Measurements from ENCODE around the gene NEURL1. TPM values are rescaled to one million over a fixed set of nuclear protein-coding genes. Genes with fewer than 3 reads are reported as not detected.

NEURL1 gene
- total RNA-seq, 1 experiment from 2014 or later: not detected

DNA sequence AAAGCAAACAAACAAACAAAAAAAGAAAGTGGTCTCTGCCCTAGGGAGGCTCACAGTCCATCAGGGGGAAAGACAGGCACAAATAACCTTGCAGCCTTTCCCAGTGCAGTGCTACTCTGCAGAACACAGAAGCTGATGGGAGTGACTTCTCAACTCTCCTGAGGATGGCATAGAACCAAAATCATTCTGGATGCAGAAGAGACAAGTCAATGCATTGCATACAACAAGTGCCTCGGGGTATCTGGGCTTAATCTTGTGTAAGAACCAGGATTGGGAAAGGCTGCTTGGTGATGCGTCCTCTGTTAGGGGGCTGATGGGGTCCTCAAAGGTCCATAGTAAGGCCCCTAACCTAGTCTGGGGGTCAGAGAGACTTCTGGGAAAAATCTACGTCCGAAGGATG, 68.9 kb downstream of the NEURL1 start:
- DNase-seq (ENCODE audit: low read depth): no peak

DNA sequence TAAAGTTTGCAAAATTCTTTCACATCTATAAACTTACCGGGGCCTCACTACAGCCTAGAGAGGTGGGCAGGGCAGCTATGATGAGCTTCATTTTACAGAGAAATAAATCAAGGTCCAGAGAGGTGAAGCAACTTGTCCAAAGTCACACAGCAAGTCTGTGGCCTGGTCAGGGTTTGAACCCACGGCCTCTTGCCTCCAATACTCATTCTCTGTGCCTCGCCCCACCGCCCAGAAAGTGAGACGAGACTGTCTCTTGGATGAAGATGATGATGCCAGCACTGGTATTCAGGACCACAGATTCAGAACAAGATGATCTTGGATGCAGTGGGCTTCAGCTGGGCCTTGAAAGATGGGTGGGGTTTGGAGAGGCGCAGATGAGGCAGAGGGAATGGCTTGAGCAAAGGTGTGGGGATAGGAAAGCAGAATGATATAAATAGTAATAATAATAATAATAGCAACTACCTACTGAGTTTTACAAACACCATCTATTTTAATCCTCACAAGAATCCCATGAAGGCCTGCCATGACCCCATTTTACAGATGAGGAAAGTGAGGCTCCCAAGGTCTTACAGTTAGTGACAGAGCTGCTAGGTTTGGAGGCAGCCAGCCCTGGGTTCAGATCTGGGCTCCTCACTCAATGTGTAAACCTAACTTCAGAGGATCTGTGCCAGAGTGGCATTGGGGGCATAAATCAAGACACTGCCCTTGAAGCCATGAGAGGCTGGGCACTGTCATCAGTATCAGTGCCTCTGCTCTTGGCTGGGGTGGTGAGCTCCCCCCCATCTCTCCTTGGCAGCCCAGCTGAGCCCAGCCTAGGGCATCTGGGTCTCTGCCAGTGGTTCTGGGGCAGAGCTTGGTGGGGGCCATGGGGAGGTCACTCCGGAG, 70.0 kb downstream of the NEURL1 start:
- DNase-seq (ENCODE audit: low read depth): no peak

DNA sequence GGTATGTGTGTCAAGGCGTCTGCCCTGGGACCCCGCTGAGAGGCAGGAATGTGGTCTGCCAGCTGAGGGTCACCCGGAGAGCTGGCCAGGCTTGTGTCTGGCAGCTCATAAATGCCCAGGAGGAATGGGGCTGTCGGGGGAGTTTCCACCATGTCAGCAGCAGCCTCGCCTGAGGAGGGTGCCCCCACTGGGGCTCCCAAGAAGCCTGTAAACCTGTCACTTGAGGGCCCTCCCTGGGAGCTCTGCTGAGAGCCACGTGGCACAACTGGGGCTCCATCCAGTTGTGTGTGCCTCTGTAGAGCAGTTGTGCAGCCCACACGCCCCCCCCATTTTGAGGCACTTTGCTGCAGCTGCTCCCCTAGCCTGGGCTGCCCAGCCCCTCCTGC, 70.6 kb downstream of the NEURL1 start:
- no peak for DNase-seq (ENCODE audit: low read depth)

DNA sequence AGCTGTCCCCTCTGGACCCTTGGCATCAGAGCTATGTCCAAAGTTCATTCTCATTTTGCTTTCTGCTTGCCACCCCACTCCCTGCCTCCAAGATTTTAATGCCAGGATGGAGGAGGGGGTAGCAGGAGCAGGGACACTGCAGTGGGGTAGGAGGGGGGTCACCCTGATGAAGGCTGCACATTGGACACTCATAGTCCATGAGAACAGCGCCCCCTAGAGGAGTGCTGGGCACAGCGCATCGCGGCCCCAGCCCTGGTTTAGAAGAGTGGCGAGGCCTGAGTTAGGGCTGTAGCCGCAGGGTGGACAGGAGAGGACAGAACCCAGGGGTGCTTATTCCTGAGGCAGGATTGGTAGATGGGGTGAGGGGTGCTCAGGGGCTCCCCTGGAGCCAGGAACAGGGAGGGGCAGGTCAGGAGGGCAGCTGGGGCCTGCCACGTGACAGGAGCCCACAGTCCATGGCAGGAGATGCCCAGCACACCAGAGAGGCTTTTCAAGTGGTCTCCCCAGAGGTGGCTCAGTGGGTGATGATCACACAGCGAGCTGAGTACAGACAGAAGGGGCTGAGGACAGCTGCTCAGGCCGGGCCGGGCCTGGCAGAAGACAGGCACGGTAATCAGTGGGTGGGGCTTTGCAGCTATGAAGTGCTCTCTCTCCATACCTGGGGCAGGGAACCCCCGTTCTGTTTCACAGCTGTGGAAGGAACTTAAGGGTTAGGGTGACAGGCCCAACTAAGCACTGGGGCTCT, 71.4 kb downstream of the NEURL1 start:
- DNase-seq (ENCODE audit: low read depth): peak; percentile 40

DNA sequence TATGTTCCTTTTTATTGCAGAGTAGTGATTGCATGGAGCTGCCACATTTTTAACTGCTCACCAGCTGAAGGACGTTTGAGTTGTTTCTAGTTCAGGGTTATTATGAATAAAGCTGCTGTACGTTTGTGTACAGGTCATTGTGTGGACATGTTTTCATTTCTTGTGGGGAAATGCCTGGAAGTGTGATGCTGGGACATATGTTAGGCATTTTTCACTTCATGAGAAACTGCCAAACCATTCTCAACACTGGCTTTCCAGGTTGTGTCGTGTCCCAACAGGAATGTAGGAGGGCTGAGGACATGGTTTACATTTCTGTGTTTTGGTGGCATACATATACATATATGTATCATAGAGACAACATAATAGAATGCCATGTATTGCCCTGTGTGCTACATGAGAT, 73.0 kb downstream of the NEURL1 start:
- no peak for DNase-seq (ENCODE audit: low read depth)

DNA sequence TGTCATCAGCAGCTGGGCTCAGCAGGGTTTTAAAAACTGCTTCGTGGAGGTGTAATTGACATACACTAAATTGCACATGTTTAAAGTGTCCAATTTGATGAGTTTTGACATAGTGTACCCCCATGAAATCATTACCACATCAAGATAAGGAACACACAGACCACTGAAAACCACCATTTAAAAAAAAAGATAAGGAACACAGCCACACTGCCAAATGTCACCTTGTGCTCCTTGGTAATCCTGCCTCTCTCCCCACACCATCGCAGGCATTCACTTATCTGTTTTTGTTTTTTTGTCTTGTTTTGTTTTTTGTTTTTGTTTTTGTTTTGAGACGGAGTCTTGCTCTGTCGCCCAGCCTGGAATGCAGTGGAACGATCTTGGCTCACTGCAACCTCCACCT, 75.0 kb downstream of the NEURL1 start:
- no peak for DNase-seq (ENCODE audit: low read depth)

DNA sequence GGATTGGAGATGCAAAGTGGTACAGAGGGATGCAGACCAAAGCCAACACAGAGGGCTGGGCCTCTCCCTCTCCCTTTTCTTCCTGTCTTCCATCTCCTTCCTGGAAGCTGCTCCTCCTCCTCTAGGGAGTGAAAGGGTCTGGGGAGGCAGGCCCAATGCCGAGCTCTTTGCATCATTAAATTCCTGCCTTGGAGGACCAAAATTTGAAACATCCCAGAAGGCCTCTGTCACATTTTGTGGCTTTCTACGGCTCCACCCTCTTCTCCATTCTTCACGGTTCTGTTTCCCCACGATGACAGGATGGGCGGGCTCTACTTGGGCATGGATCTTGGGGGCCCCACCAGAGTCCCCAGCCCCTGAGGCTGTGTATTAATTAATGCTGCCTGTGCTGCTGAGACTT, 76.4 kb downstream of the NEURL1 start:
- no peak for DNase-seq (ENCODE audit: low read depth)

DNA sequence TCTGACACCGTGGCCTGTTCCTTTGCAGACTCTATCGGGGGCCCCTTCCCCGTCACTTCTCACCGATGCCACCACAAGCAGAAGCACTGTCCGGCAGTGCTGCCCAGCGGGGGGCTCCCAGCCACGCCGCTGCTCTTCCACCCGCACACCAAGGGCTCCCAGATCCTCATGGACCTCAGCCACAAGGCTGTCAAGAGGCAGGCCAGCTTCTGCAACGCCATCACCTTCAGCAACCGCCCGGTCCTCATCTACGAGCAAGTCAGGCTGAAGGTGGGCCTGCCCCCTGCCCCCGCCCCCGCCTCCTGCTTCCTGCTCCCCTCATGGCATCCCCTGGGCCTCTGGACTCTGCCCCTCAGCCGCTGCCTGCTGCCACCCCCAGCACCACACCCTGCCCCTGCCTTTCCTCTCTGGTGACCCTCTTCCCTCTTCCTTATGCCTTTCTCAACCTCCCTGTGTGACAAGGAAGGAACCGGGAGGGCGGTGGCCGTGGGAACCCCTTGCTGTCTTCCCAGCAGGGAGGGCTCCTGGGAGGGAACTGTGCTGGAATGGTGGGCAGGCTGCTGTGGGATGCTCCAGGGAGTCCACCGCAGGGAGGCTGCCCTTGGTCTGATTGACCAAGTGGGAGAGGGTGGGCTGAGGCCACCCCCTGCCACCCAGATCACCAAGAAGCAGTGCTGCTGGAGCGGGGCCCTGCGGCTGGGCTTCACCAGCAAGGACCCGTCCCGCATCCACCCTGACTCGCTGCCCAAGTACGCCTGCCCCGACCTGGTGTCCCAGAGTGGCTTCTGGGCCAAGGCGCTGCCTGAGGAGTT, 77.5 kb downstream of the NEURL1 start:
- DNase-seq (ENCODE audit: low read depth): no peak

DNA sequence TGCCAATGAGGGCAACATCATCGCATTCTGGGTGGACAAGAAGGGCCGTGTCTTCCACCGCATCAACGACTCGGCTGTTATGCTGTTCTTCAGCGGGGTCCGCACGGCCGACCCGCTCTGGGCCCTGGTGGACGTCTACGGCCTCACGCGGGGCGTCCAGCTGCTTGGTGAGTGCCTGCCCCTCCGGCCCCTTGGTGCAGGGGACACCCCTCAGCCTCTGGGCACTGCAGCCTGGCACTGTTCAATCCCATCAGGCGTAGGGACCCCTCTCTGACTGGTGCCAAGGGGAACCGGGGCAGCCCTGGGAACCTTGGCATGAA, 78.1 kb downstream of the NEURL1 start:
- no peak for DNase-seq (ENCODE audit: low read depth)

DNA sequence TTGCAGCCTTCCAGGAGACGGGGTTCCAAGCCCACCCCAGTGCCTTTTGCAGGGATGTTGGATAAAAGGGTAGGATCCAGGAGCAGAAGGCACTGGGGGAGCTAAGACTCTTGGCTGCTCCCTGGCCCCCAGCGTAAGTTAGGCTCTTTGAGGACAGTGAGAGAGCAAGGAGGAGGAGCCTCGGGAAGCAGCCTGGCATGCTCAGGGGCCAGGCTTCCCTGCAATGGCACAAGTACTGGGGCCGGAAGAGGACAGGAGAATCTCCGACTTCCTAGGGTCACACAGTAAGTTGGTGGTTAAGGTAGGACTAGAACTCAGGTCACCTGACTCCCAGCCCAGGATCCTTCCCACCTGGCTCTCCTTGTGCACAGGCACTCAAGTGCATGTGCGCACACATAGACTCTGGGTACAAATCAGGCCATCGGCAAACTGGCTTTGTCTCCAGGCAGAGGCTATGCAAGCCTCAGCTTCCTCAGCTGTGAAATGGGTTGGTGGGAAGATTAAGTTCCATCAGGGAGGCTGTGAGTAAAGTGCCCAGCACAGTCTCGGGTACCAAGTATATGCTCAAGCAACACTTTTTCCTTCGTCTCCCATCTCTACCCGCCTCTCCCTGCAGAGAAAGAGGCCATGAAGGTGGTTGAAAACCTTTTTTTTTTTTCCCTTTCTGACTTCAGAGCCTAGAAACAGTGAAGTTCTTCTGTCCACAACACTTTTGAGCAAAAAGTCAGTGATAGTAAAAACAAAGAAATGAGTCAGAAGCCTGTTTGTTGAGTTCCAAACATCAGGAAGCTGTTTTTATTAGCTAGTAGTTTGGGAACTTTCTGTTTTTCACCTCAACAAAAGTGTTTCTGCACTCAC, 79.1 kb downstream of the NEURL1 start:
- DNase-seq (ENCODE audit: low read depth): no peak

DNA sequence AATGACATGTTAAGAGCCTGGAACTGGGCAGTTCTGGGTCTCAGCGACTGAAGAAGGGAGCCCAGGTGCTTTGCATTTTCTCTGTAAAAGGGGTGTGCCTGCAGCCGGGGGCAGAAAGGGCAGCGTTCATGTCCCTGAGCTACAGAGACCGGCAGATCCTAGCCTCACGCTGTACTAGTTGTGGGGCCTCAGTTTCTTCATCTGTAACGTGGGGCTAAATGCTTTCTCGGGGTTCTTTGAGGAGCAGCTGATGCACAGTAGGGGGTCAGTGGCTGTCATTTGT, 79.6 kb downstream of the NEURL1 start:
- no peak for DNase-seq (ENCODE audit: low read depth)

DNA sequence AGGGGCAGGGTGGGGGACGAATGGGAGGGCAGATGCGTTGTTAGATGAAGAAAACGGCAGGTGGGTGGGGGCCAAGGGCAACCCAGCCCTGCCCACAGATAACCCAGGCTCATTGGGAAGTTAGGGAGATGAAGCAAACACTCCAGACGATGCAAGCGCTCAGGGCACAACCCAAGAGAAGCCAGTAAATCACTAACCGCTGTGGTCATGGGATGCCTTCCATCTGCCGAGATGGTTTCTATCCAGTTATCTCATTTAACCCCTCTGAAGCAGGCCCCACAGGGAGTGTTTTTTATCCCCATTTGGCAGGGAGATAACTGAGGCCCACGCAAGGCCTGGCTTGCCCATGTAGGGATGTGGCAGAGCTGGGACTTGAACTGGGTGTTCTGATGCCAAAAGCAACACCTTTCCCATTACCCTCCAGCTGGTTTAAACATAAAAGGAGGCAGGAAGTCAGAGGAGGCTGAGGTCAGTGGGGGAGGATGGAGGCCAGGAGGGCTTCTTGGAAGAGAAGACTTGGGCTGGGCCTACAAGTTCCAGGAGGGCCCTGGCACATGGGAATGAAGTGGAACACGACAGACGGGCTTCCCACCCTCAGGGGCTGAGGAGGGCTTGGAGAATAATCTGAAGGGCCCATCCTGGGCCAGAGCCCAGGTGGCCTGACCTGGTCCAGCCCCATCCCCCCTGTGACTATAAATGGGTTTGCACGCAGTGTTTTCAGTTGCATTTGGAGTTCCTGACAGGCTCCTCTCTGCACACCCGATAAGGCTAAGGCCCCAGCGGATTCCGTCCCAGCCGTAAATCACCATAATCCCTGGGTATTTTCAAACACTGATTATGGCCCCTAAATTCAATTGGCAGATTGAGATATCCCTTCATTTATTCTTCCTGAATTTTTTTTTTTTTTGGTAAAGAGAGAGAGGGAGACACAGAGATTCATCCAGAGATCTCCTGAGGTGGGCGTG, 80.9 kb downstream of the NEURL1 start:
- no peak for DNase-seq (ENCODE audit: low read depth)

DNA sequence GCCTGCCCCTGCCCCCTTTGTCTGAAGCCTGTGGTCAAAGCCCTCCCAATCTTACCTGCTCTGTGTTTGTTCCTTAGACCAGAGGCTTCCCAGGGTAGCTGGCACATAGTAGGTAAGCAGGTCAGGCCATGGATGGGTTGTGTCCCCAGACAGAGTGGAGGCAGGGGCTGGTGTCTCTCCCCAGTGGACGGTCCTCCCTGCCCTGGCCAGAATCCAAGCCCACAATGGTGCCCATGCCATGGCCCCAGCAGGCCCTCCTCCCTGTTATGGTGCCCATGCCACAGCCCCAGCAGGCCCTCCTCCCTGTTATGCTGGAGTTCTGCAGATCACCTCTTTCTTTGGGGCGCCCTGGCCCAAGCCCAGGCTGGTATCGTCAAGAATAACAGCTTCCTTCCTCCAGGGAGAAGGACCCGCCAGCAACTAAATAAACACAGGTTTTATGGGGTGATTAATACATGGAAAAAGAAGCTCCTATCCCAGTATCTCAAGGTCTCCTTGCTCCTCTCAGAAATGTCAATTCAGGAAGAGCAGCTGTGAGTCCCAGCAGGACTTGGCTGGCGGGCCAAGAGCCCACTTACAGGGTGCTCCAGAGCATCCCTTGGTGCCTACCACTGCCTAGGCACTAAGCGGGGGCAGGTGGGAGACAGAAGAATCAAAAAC, 82.0 kb downstream of the NEURL1 start:
- no peak for DNase-seq (ENCODE audit: low read depth)

DNA sequence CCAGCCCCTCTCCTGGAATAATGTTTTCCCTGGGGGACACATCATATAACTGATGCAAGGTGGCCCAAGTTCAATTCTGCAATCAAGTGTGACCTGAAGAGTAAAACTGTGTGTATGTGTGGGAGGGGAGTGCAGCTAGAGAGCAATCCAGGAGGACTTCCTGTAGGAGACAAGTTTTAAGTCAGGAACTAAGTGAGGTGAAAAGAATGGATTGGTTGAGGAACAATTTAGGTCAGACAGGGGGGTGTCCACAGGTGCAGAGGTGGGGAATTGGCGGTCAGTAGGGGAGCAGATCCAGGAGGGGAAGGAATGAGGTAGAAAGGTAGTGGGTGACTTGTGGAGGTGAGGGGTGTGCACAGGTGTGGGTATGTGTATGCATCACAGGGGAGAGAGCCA, 82.6 kb downstream of the NEURL1 start:
- DNase-seq (ENCODE audit: low read depth): no peak

DNA sequence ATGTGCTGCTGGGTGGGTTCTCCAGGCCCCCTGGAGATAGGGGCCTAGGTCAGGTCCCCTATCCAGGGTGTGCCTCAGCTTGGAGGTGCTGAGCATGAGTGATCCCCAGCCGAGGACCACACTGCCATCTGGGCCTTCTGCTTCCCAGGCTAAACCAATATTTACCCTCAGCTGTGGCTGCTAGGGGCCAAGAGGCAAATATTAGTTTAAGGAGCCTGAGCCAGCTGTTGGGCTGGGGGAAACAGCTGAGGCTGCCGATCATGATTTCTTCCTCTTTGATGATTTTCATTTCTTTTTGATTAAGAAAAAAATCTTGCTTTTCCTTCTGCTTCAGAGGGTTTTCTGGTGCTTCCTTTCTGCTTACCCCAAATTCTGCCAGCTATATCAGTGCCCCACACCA, 83.4 kb downstream of the NEURL1 start:
- DNase-seq (ENCODE audit: low read depth): no peak

DNA sequence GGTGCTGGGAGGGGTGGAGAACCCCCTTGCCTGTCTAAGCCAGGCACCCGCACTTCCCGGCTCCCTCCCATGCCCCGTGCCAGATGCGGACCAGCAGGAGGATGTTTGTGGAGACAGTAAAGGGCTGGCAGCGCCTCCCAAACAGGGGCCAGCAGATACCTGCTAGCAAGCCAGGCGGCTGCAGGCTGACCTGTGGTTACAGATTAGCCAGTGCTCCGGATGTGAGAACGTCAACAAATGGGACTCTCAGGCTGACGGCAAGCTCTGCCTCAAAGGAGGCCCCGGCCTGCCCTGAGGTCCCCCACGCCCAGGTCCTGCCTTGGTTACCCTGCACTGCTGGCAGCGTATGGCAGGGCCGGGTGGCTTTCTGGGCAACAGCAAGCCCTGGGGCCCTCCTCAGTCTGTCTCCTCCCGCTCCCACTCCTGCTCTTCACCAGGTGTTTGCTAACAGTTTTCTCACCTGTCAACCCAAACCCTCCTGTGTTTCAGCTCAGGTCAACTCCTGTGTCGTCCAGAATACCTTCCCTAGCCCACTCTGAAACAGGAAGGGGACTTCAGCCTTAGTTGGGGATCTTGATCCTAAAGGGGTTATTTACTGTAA, 85.4 kb downstream of the NEURL1 start:
- peak; percentile 15 for DNase-seq (ENCODE audit: low read depth)

DNA sequence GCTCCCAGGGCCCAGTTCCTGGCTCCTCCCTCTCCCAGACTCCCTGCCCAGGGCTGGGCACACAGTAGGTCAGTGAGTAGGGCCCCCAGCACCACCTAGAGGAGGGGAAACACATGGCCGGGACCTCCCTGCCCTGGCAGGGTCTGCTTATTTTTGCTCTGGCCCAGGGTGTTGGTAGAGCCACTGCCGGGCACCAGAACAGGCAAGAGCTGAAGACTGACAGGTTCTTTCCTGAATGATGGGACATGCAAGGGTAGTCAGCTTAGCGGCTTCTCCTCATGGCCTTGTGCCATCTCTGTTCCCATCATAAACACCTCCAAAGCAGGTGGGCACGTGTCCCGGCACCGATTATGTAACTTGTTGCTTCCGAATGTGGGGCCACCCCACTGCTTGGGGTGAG, 86.5 kb downstream of the NEURL1 start:
- no peak for DNase-seq (ENCODE audit: low read depth)

DNA sequence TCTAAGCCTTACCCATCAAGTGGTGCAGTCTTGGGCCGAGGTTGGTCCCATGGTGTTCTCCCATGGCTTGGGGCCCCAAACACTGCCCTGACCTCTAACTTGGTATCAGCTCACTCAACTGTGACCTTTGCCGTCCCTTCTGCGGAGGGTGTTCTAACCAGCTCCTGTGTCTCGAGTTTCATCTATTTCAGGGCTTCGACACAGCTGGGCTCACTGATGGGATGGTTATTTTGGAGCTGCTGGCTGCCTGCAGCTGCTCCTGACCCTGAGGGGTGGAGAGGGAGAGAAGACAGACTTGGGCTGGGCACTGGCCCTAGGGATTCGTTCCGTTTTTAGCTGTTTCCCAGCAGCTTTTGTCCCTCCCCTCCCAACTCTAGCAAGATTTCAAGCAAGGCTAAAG, 86.9 kb downstream of the NEURL1 start:
- no peak for DNase-seq (ENCODE audit: low read depth)

DNA sequence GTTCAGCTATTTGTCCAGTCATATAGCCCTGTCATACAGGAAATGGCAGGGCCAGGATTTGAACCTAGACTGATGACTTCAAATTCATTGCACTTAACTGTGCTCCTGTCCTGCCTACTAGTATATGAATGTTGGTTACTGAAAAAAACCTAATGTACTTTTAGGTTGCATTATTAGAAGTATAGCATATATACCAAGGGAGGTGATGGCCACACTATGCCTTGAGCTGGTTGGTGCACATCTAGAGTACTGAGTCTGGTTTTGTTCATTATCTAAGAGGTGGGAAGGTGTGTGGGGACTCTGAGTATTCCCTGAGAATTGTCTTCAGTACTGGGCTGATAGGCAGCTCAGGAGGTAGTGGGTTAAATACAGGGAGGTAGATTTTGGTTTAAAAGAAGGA, 88.0 kb downstream of the NEURL1 start:
- DNase-seq (ENCODE audit: low read depth): no peak

All from Daoy (cell line).